Type B pancreatic cell (in vitro differentiated cells): Measurements from ENCODE around the gene HPCAL1. TPM values are rescaled to one million over a fixed set of nuclear protein-coding genes. Genes with fewer than 3 reads are reported as not detected.

ENCODE experiments used
- DNase-seq: peaks from one replicate; pipeline ENCODE4 v3.0.0; 2021; ENCODE audit warnings: mixed read lengths; ENCODE audit not compliant: unreplicated experiment; ENCODE audit errors: extremely low spot score
- H3K27ac Mint-ChIP-seq: 2 replicates; pipeline ENCODE4 v1.8.0; 2021; ENCODE audit warnings: mild to moderate bottlenecking, mixed read lengths
- H3K27me3 Mint-ChIP-seq: 2 replicates; pipeline ENCODE4 v1.8.0; 2021; ENCODE audit warnings: mixed read lengths
- H3K36me3 Mint-ChIP-seq: 2 replicates; pipeline ENCODE4 v1.8.0; 2021; ENCODE audit warnings: mixed read lengths
- H3K4me1 Mint-ChIP-seq: one replicate; pipeline ENCODE4 v1.8.0; 2021; ENCODE audit warnings: mixed read lengths; ENCODE audit not compliant: unreplicated experiment
- H3K4me3 Mint-ChIP-seq: 2 replicates; pipeline ENCODE4 v1.8.0; 2021; ENCODE audit warnings: mild to moderate bottlenecking, mixed read lengths
- H3K9me3 Mint-ChIP-seq: 2 replicates; pipeline ENCODE4 v1.8.0; 2021; ENCODE audit warnings: mixed read lengths
- total RNA-seq: library from RNA; stranded (reverse); gene quantifications from 2 replicates; pipeline ENCODE4 v1.2.1, GENCODE V29; 2021; ENCODE audit warnings: low replicate concordance
- TF ChIP-seq, protein P1 (sequence below): fragments of 200-600 bp; sonication (generic); conservative IDR thresholded peaks from 2 replicates; pipeline ENCODE4 v1.5.0; 2021; ENCODE audit warnings: antibody characterized with exemption, mild to moderate bottlenecking

The HPCAL1 gene
- total RNA-seq, 1 donor from 2014 or later = 17.8 TPM

DNA sequence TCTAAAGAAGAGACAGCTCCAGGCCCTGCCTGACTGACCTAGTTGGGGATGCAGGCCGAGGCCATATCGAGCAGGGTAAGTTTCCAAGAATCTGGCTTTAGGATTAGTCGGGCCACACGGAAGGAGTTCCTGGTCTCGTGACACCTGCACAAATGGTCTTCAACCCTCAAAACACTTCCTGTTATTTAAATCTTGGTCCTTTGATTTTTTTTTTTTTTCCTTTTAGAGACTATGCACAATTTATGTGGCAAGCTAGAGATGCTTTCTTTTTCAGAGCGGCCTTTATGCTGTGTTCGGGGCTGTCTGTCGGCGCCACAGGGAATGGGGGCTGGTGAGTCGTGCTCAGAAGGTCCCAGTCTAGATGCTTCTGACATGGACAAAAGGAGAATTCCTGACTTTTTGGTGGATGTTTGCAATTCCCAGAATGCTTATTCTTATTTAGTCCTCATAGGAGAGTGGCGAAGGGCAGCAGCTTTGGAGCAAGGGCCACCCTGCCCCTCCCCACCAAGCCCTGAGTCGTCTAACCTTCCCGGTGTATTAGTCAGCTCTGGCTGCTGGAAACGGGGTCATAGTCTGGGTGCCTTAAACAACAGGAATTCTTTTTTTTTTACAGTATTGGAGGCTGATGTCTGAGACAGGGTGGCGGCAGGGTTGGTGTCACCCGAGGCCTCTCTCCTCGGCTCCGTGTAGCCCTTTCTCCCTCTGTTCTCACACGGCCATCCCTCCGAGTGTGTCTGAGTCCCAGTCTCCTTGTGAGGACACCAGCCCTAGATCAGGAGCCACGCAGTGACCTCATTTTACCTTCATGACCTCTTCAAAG, 27.4 kb downstream of the HPCAL1 start:
- no peaks in the 10 kb centered on the region for H3K36me3 Mint-ChIP-seq
- H3K9me3 Mint-ChIP-seq = no peaks in the 10 kb centered on the region
- peak overlapping the region; percentile 55 for H3K27ac Mint-ChIP-seq
- H3K4me3 Mint-ChIP-seq = no peak overlapping the region
- no peak for DNase-seq
- peaks cover 52% of the 10 kb centered on the region for H3K4me1 Mint-ChIP-seq
- no peaks in the 10 kb centered on the region for H3K27me3 Mint-ChIP-seq
- TF ChIP-seq, protein P1, sequence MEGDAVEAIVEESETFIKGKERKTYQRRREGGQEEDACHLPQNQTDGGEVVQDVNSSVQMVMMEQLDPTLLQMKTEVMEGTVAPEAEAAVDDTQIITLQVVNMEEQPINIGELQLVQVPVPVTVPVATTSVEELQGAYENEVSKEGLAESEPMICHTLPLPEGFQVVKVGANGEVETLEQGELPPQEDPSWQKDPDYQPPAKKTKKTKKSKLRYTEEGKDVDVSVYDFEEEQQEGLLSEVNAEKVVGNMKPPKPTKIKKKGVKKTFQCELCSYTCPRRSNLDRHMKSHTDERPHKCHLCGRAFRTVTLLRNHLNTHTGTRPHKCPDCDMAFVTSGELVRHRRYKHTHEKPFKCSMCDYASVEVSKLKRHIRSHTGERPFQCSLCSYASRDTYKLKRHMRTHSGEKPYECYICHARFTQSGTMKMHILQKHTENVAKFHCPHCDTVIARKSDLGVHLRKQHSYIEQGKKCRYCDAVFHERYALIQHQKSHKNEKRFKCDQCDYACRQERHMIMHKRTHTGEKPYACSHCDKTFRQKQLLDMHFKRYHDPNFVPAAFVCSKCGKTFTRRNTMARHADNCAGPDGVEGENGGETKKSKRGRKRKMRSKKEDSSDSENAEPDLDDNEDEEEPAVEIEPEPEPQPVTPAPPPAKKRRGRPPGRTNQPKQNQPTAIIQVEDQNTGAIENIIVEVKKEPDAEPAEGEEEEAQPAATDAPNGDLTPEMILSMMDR = no peak

DNA sequence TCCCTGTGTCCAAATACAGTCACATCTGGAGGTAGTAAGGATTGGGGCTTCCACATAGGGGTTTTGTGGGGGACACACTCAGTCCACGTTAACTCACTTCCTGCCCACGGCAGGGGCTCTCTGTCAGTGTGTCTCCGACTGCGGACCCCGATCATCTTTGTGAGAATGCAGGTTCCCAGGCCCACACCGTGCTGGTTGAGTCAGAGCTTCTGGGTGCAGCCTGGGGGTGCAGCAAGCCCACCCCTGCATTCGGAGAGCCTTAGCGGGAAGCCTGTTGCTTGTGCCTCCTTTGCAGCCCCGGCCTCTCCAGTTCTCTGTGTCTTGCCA, 28.0 kb downstream of the HPCAL1 start:
- TF ChIP-seq, protein P1 = no peak
- no peak for DNase-seq
- Mint-ChIP-seq H3K27me3 (no peaks in the 10 kb centered on the region), H3K27ac (no peak overlapping the region), H3K36me3 (no peaks in the 10 kb centered on the region), H3K9me3 (no peaks in the 10 kb centered on the region), H3K4me1 (peaks cover 52% of the 10 kb centered on the region), H3K4me3 (no peak overlapping the region)

DNA sequence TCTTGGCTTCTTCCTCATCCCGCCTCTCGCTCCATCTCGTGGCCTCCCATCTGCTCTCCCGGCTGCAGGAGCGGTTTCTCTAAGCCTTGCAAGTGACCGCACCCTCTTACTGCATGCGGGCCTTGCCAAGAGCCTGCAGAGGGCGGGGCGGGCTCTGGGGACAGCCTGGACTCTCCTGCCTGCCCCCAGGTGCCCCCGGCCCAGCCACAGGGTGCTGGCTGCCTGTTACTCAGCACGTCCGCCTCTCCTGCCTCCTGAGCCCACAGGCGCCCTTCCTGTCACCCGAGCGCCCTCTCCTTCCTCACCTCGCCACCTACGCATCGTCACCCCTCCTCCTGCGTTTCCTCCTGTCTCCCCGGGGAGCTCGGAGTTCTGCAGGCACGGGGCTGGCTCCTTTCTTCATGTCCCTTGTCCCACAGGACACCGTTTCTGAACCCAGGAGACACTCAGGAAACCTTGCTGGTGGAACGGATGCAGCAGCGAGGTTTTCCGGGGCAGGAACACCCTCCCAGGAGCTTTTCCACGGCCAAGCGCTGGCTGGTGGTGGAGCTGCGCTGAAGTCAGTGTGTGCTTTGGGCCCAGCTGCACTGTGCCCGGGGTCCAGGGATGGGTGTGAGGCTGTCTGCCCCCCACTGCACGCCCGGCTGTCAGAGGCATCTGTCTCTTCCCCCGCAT, 28.5 kb downstream of the HPCAL1 start:
- Mint-ChIP-seq H3K27ac (no peak overlapping the region), H3K27me3 (no peaks in the 10 kb centered on the region), H3K4me3 (no peak overlapping the region), H3K9me3 (no peaks in the 10 kb centered on the region), H3K4me1 (peaks cover 48% of the 10 kb centered on the region), H3K36me3 (no peaks in the 10 kb centered on the region)
- TF ChIP-seq, protein P1 = no peak
- DNase-seq = no peak

DNA sequence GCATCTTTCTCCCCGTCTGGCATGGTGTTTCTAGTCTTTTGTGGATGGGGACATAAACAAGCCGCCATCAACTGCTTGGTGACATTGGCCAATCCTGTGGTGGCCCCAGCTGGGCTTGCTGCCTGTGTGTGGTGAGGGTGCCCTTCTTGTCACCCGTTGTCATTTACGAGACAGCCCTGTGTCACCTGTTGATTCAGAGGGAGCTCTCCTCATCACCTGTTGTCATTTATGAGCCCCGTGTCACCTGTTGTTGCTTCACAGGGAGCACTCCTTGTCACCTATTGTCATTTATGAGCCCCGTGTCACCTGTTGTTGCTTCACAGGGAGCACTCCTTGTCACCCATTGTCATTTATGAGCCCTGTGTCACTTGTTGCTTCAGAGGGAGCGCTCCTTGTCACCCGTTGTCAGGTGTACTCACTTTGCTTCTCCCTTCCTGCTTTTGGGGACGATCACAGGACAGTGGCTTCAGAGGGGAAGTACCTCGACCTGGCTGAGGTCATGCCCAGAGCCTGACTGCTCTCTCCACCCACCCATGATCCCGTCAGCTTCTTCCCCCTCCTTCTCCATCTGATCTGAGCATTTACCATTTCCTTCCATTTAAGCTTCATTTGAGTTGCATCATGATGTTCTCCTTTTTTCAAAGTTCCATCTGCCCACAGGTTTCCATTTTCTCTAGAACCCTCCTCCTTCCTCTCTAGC, 29.1 kb downstream of the HPCAL1 start:
- Mint-ChIP-seq H3K4me3 (no peak overlapping the region), H3K9me3 (no peaks in the 10 kb centered on the region), H3K27ac (peak overlapping the region; percentile 70), H3K27me3 (no peaks in the 10 kb centered on the region), H3K36me3 (no peaks in the 10 kb centered on the region), H3K4me1 (peaks cover 44% of the 10 kb centered on the region)
- DNase-seq = no peak
- TF ChIP-seq, protein P1 = no peak

DNA sequence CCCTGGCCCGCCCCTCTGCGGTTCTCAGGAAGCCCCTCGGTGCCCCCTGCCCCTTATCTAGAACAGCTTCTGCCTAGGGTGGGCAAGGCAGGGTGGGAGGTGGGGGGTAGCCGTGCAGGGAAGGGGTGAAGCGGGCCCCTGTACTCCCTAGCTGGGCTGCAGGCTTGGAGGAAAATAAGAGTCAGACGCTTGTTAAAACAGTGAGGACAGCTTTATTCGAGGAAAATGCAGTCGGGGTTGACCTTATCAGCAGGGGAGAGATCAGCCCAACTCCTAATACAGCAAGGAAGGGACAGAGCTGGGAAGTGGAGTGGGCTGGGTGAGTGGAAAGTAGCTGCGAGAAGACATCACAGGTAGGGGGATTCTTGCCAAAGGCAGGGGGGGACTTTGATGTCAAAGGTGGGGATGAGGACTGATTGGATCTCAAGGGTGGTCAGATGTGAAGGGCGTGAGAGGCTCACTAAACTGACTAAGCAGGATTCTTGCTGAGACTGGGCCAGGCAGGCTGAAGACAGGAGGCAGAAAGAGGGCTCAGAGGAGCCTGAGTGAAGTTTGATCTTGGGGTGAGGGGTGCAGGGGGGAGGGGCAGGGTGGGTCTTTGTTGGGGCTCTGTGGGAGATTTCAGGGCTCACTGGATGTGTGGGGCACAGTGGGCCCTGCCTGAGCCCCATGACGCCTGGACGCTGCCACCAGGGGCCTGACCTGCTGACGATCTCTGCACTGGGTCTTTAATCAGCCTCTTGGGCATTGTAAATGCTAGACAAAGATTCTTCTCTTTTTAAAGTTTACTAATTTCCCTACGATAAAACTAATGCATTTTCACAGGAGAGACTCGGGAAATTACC, 29.9 kb downstream of the HPCAL1 start:
- H3K9me3 Mint-ChIP-seq = no peaks in the 10 kb centered on the region
- H3K4me1 Mint-ChIP-seq = peaks cover 40% of the 10 kb centered on the region
- no peaks in the 10 kb centered on the region for H3K27me3 Mint-ChIP-seq
- peak overlapping the region; percentile 70 for H3K27ac Mint-ChIP-seq
- no peak for DNase-seq
- H3K4me3 Mint-ChIP-seq = peak overlapping the region; percentile 39
- TF ChIP-seq, protein P1 = no peak
- no peaks in the 10 kb centered on the region for H3K36me3 Mint-ChIP-seq
